Cerebellar cortex (tissue), 1 donor: ENCODE data around the gene FBF1.
A peak's percentile ranks its signal among the peaks of the same experiment; 100 is the strongest.
"Not testable (repeated sequence)": the region's sequence is repeated elsewhere in the genome, so short reads cannot be mapped to it uniquely, and the experiment has no call there.

Experiments
- DNase-seq: peaks from one replicate; pipeline ENCODE4 v3.0.0-alpha.2; 2015; ENCODE audit warnings: low spot score

FBF1 gene

DNA sequence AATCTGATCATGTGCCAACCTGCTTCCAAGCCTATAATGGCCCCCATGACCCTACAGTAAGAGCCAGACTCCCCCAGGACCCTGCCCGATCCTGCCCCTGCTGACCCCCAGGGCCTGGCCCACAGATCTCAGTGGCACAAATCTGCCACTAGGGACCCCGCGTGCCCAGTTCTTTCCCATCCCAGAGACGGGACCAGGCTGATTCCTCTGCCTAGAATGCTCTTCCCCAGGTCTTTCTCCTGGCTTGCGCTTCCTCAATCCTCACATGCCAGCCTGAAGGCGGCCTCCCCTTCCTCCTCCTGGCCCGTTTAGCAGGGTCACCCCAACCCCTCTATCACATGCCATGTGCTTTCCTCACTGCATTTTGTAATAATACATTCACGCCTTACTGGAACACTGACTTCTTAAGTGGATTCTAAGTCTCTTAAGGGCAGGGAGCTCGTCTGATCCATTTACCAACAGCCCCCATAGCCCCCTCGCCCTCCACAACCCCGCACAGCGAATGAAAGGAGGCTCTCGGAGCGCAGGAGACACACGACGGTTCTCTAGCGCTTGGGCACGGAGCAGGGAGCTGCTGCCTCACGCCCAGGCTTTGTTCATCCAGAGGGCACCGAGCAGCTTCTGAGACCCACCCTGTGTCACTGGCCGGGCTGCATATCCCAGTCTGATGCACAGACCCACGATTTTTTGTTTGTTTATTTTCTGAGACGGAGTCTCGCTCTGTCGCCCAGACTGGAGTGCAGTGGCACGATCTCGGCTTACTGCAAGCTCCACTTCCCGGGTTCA is 45.3 kb downstream of the FBF1 start:
- no peak for DNase-seq

DNA sequence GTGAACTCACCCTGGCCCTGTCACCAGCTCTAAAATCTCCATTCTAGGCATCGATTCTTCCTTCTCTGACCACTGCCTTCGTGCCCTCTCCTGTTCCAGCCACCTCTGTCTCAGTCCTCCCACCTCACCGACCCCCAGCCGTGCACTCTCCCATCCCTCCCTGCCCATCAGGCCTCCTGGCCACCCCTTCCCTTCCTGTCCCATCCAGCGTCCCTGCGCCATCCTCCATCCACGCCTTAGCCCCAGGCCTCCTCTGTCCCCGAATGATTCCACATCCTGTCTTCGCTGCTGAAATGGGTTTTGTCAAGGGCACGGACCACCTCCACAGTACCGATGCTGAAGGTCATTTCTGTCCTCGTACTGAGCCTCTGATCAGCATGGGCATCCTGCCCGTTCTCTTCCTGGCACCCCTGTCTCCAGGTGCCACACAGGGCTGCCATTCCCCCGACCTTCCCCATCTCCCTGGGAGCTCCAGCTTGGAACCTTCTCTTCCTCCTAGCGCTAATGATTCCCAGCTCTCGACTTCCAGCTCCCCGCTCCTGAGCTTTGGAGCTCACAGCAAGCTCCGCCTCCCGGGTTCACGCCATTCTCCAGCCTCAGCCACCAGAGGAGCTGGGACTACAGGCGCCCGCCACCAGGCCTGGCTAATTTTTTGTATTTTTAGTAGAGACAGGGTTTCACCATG is 46.7 kb downstream of the FBF1 start:
- DNase-seq = peak; percentile 64

DNA sequence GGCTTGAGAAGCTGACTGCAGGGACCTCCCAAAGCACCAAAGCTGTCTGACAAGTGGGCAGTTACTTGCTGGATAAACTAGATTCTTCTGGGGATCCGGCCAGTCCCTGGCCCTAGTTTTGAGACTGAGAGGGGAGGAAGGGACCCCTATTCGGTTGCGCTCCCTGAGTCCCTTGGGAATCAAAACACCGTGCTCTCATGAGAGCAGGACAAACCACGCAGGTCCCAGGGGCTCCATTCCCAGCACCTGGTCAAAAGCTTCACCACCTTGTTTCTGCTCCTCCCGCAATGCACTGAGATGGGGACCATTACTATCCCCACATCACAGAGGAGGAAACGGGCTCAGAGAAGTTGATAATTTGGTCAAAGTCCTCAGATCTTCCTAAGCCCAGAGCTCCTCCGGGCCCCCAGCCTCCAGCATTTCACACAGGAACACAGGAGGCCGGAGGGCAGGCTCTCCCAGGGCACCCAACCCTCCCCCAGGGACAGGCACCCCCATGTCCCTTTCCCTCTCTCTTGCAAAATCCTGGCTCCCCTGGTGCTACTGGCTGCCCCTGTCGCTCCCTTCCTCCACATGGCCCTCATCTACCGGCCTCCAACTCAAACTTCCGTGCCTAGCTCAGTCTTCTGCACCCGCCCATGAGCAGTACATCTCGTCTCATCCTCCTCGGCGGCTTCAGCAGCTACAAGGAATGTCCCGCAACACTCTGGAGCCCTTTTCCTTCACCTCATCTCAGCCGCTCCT is 47.4 kb downstream of the FBF1 start:
- DNase-seq = no peak

DNA sequence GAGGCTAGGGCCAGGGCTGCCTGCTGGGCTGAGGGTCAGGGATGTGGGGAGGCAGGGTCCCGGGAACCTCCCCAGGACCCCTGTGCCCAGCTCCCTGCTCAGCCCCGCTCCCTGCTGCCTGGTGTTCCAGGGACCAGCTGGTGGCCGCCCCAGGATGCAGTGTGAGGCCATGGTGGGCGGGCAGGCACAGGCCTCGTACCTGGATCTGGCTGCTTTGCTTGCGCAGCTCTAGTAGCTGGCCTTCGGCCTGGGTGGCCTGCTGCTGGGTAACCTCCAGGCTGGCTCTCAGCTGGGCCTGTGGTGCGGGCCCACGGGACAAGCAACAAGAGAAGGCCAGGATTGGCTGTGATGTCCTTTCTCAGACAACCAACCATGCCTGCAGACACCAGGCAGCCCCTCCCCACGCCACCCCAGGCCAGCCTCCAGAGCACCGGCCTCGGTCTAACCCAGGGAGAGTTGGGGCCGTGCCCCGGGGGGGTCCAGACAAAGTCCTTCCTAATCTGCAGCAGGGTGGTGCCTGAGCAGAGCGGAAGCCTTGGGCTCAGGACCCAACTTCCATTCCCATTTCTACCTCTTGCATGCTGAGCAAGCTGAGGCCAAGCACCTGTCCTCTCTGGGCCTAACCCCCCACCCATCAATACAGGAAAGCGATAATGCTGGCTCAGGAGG is 48.2 kb downstream of the FBF1 start:
- DNase-seq = no peak

DNA sequence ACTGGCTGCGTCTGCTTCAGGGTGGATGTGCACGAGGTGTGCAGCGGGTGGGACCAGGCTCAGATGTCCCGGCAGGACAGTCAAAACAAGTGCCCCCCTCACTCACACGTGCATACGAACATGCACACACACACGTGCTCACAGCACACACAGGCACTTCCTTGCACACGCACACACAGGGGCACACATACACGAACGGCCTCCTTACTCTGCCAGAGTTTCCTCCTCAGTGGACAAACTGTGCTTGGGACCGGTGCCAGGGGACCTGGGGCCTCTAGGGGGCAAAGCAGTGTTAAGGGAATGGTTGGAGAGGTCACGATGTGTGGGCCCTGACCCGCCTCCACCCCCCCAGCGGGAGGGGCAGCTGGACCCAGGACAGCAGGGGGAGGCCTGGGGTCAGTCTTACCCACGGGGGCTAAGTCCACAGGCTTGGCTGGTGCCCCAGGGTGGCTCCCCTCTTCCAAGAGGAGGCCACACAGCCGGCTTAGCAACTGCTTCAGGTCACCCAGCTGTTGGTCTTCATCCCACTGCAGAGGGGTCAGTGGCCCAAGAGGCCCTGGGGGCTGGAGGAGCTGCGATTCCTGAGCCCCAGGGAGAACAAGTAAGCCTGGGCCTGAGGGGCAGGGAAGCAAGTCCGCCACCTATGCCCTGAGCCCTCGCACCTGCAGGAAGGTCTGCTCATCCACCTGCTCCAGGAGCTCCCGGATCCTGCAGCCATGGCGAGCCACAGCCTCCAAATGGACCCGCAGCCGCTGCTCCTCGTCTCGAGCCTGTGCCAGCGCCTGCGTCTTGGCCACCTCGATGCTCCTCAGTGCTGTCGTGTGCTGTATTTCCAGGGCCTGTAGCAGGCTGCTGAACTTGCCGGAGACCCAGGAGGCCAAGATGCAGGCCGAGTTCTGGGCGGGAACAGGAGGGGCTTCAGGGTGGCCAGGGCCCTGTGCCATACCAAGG is 49.0 kb downstream of the FBF1 start:
- DNase-seq = no peak

DNA sequence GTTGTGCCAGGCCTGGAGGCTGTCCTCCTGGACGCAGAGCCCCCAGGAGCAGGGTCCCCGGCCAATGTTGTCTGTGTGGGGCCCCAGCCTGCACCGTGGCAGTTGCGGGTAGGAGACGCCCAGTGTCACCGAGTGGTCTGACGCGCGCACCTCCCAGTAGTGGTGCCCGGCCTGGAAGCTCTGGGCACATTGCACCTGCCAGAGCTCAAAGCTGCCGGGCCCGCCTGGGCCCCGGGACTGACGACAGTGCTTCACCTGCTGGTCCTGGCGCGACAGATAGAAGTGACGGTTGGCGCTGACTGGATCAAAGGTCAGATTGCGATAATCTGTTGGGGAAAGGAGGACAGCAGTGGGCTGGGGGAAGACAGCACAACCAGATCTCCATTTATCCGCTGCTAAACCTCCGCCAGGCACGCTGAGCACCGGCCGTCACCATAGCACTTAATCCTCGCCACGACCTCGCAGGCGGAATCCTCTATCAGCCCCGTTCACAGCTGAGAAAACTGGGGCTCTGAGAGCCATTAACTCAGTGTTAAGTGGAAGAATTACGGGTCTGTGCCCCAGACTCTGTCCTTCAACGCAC is 49.7 kb downstream of the FBF1 start:
- no peak for DNase-seq

DNA sequence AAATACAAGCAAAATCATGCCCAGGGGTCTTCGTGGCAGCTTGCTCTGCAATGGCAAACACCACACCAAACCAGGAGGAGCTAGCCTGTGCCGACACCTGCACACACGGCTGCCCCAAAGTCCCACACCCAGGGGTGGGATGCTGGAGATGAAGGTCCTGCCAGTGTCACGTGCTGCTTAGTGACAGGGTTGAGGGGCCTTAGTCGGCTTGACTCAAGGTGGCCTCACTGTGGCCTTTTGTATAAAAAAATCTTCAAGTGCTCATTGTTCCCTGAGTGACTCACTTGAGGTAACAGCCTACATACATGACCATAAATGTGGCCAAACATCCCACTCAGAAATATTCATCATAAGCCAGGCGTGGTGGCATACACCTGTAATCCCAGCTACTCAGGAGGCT is 51.4 kb downstream of the FBF1 start:
- no peak for DNase-seq

DNA sequence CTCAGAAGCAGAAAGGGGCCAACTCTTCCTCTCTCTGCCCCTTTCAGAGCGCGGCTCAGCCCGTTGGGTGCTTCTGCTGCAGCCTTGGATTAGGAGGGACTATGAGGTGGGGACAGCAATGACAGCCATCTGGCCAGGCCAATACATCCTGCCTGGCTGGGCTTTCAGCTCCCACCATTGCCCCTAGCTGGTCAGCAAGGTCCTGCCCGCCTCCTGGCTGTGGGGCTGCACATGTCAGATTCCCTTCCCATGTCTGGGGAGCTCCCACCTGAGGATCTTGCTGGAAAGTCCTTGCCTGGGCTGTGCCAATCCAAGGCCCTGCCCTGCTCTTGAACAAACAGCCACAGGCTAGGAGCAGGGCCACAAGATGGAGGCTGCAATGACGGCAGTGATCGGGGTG is 52.4 kb downstream of the FBF1 start:
- DNase-seq = no peak

DNA sequence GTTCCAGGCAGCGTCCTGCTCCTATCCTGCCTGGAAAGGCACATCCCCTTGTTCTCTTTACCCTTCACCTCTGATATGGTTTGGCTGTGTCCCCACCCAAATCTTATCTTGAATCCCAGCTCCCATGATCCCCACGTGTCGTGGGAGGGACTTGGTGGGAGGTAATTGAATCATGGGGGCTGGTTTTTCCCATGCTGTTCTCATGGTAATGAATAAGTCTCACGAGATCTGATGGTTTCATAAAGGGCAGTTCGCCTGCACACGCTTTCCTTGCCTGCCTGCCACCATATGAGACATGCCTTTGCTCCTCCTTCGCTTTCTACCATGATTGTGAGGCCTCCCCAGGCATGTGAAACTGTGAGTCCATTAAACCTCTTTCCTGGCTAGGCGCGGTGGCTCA is 55.0 kb downstream of the FBF1 start:
- not testable (repeated sequence) for DNase-seq

DNA sequence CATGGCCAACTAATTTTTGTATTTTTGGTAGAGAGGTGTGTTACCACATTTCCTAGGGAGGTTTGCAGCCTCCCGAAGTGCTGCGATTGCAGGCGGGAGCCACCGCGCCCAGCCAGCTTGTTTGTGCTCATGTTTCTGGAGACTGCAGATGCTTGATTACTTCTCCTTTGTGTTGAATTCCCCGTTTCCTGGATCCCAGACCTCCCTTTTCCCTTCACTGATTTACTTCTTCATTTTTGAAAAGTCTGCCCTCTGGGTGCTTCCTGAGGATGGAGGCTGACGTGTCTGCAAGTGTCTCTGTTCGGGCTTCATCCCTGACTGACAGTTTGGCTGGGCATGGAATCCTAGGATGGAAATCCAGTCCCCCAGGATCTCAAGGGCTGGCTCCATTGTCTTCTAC is 55.4 kb downstream of the FBF1 start:
- DNase-seq = no peak

DNA sequence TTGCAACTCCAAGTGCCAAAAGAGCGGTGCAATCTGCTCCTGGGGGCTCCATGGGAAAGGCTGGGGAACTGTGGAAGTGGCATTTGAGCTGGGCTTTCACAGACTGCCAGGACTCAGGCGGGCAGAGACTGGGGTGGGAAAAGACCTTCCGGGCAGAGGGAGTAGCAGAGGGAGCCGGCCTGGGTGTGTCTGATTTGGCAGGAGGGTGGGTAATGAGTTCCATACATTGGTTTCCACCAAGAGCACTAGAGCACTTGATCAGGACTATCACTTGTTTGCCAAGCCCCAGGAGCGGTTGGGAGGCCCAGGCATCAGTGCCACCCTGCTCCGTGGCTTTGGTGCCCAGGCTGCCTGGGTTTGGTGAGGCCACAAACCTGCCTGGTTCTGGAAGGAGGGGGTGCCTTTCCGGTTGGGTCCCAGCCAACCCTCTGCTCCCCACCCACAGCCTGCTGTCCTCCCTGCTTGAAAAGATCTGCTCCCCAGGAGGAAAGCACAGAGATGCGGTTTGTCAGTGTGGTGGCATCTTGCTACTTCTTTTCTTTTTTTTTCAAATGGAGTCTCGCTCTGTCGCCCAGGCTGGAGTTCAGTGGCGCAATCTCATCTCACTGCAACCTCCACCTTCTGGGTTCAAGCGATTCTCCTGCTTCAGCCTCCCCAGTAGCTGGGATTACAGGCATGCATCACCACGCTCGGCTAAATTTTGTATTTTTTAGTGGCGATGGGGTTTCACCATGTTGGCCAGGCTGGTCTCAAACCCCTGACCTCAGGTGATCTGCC is 59.0 kb downstream of the FBF1 start:
- DNase-seq = no peak

DNA sequence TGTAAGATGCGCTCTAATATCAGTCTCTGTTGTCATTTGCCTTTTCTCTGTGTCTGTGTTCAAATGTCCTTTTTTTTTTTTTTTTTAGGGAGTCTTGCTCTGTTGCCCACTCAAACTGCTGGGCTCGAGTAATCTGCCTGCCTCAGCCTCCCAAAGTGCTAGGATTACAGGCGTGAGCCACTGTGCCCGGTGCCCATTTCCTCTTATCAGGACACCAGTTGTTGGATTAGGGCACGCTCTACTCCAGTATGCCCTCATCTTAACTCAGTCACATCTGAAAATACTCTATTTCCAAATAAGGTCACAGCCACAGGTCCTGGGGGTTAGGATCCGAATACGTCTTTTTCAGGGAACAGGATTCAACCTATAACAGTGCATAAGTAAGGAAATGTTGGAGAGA is 60.6 kb downstream of the FBF1 start:
- DNase-seq = no peak

DNA sequence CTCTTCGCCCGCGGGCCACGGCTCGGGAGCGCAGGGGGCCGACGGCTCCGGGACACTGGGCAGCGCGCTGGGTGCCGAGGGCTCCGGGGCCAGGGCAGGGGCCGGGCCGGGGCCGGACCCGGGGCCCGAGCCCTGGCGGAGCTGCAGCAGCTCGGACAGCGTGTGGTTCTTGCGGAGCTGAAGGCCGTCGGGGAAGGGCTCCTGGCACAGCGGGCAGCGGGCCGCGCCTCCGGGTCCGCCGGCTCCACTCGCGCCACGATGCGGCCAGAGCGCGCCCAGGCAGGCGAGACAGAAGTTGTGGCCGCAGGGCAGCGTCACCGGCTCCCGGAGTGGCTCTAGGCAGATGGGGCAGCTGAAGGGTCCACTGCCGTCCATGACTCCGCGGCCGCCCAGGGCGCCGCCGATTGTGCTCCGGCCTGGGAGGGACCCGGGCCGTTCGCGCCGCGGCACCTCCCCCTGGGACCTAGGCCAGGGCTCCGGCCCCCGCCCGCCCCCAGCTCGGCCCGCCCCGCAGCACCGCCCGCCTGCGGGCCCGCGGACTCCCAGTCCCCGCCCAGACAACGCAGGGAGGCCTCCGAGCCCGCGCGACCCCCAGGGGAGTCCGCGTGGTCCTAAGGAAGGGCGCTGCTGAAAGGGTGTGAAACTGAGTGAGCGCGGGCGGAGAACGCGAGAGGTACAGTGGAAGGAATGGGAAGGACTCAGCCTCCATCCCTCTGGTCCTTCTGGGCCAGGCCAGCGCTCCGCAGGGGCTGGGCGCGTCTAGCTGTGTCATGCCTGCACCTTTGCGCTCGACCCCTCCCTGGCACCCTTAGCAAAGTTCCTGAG is 62.5 kb downstream of the FBF1 start, which contains the start of gene TRIM47:
TSS of gene TRIM47 (minus strand) at position 408 of the 825 bp plus-strand sequence. CDS start at position 375, 33 bp downstream.
- no peak for DNase-seq

DNA sequence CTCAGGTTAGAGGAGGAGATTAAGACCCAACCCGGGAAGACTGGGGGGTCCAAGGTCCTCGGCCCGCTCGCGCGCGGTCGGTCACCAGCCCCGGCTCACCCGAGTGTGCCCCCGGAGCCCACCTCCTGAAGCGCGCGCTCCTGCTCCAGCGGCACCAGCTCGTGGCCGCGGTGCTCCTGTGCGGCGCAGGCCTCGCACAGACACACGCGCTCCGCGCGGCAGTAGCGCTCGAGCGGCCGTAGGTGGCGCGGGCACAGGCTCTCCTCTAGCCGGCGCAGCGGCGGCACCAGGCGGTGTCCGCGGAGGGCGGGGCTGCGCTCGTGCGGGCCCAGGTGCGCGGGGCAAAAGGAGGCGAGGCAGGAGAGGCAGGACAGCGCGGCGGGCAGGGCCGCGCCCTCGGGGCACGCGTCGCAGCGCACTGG is 63.1 kb downstream of the FBF1 start:
- peak; percentile 53 for DNase-seq

DNA sequence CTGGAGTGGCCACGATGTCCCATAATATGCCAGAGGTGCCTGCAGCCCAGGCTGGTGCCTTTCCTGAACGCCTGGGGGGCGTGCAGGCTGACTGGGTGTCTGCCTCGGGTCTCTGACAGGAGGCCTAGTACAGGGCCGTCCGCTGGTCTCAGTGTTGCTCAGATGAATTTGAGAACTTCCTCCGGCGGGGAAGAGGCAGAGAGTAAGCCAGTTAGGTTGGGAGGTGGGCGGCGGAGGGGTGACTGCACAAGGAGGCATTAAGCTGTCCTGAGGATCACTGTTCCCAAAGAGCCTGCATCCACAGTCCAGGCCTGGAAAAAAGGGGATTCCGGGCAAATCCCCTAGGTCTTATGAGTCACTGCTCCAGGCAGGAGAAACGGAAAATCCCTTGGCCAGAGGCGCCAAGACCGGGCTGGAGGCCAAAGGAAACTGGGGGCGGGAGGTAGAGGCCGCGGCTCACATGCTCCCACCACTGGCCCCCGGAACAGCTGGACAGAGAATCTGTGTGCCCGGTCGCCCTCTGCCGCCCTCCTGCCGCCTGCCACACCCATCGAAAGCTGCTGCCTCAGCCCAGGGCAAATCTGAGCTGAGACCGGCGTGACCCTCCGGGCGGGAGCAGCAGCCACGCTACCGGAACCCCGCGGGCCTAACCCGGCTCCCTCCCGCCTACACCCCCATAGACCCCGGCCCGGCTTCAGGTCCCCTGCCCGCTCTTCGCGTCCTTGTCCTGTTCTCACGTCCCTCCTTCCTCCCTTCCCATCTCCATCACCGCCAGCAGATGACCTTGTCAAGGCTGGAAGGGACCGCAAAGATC is 63.7 kb downstream of the FBF1 start:
- peak; percentile 50 for DNase-seq

DNA sequence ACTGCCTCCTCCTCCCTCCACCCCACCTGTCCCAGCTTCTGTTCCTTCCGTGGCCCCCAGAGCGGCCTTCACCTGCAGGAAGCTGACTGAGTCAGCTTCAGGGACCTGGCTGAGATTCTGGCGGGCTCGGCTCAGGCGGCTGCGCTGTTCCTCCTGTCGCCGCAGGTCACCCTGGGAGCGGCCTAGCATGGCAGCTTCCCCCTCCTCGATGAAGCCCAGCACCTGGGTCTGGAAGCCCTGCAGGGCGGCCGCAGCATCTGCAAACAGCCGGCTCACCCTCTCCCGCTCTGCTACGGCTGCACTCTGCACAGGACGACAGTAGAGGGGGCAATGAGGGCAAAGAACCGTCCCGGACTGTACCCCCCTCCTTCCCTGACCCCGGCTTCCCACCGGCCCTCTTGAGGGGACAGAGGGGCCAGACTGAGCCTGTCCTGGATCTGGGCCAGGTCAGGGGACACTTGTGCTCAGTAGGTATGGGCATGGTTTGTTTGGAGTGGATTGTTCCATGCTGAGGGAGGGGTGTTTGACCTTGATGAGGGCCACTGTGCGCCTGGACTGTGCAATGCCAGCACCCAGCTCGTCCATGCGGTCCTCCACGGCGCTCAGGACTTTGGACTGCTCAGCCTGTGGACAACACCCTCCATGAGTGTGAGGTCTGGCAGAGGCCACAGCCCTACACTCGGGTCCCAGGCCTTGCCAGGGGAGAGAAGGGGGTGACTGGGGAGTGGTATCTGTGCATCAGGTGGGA is 64.5 kb downstream of the FBF1 start:
- DNase-seq = peak; percentile 47

DNA sequence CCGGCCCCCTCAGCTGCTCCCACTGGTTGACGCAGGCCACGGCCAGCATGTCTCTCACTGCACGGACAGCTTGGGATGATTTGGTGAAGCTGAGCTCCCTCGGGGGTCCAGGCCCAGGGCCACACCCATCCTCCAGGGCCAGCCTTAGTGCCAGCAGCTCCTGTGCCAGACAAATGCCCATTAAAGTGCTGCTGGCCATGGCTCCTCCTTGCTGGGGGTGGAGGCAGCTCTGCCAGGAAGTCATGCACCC is 65.0 kb downstream of the FBF1 start:
- no peak for DNase-seq
